HepG2 (cell line): ENCODE results near the gene COL10A1.

ENCODE experiments used
- CBX5 ChIP-seq: sonication (generic); formaldehyde crosslinking; IDR thresholded peaks from 2 replicates; pipeline ENCODE4 v1.4.0; 2020; ENCODE audit warnings: missing genetic modification reagents, borderline replicate concordance
- KDM4B ChIP-seq: sonication (generic); formaldehyde crosslinking; IDR thresholded peaks from 2 replicates; pipeline ENCODE4 v1.4.0; 2020; ENCODE audit warnings: missing genetic modification reagents
- USF2 ChIP-seq, 2 experiments: sonication (generic) in 1 of 2; formaldehyde crosslinking in 1 of 2; IDR thresholded peaks; 2 replicates each; pipeline versions ENCODE4 v1.5.1 to v1.6.1; 2011 to 2020; ENCODE audit warnings: borderline replicate concordance in 1 of 2, low read depth in 1 of 2, low read length in 1 of 2, mild to moderate bottlenecking in 1 of 2, missing genetic modification reagents in 1 of 2, moderate library complexity in 1 of 2
- ZBTB49 ChIP-seq: sonication (generic); formaldehyde crosslinking; IDR thresholded peaks from 2 replicates; pipeline ENCODE4 v1.4.0; 2020; ENCODE audit warnings: missing genetic modification reagents, borderline replicate concordance
- ZKSCAN1 ChIP-seq: fragments of 150-350 bp; IDR thresholded peaks from 2 replicates; pipeline ENCODE4 v1.6.1; 2014; ENCODE audit warnings: low read length
- ZNF24 ChIP-seq: fragments of 450-650 bp; IDR thresholded peaks from 2 replicates; pipeline ENCODE4 v1.6.1; 2017; ENCODE audit warnings: antibody characterized with exemption, mild to moderate bottlenecking
- ZNF282 ChIP-seq: fragments of 450-650 bp; IDR thresholded peaks from 2 replicates; pipeline ENCODE4 v1.6.1; 2018; ENCODE audit not compliant: partially characterized antibody
- TF ChIP-seq, protein P1 (sequence below): IDR thresholded peaks from 2 replicates; pipeline ENCODE4 v1.6.1; 2016; ENCODE audit warnings: missing compliant biosample characterization, missing genetic modification reagents, borderline replicate concordance

GRCh38 chr6:116102873-116103272 lies 23.1 kb downstream of the COL10A1 start:
- TF ChIP-seq CBX5: no peak
- no peak for TF ChIP-seq ZBTB49 (CRISPR knock-in tag)
- no peak for TF ChIP-seq USF2 (IDR thresholded peaks at IDR 0.05; ENCODE audit: low read depth, low read length)
- no peak for TF ChIP-seq USF2 (CRISPR knock-in tag; IDR thresholded peaks at IDR 0.05; ENCODE audit: borderline replicate concordance)
- TF ChIP-seq ZNF282: no peak
- TF ChIP-seq KDM4B: no peak
- no peak for TF ChIP-seq ZNF24
- TF ChIP-seq ZKSCAN1: no peak
- TF ChIP-seq, protein P1, sequence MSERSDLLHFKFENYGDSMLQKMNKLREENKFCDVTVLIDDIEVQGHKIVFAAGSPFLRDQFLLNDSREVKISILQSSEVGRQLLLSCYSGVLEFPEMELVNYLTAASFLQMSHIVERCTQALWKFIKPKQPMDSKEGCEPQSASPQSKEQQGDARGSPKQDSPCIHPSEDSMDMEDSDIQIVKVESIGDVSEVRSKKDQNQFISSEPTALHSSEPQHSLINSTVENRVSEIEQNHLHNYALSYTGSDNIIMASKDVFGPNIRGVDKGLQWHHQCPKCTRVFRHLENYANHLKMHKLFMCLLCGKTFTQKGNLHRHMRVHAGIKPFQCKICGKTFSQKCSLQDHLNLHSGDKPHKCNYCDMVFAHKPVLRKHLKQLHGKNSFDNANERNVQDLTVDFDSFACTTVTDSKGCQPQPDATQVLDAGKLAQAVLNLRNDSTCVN (CRISPR knock-in tag): no peak
